ENCODE measurements around the gene CHD9.

The CHD9 gene

DNA sequence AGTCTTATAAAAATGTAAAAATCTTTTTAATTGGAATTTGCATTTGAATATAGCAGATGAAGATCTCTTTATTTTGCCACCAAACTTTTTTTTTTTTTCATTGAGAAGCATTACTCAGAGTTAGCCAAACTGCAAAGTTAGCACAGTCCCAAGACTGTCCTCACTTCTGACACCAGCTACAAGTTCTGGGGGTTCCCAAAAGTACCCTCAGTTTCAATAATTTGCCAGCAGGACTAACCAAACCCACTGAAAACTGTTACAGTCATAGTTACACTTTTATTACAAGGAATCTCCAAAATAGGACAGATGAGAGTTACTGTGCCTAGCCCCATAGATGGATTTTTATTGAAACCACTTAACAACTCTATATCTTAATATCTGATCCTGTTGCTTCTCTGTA is 144.1 kb downstream of the CHD9 start:
- DNase-seq (ENCODE audit: low read depth), result no peak

GRCh38 chr16:53201900-53202299 is 147.1 kb downstream of the CHD9 start:
- no peak for DNase-seq (ENCODE audit: low read depth)

DNA sequence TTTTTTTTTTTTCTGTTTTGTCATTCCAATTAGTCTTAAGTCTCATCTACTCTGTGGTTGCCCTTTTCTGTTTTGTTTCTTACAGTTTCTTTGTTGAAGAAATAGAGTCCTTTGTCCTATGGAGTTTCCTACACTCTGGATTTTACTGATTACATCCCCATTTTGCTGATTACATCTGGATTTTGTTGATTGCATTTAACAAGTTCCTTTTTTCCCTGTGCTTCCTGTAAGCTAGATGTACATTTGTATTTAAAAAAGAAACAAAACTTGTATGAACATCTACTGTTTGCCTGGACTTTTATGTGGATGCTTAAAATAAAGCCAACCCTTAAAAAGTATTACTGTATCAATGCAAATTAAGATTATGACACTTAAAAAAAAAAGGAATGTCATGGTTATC is 147.6 kb downstream of the CHD9 start:
- no peak for DNase-seq (ENCODE audit: low read depth)

DNA sequence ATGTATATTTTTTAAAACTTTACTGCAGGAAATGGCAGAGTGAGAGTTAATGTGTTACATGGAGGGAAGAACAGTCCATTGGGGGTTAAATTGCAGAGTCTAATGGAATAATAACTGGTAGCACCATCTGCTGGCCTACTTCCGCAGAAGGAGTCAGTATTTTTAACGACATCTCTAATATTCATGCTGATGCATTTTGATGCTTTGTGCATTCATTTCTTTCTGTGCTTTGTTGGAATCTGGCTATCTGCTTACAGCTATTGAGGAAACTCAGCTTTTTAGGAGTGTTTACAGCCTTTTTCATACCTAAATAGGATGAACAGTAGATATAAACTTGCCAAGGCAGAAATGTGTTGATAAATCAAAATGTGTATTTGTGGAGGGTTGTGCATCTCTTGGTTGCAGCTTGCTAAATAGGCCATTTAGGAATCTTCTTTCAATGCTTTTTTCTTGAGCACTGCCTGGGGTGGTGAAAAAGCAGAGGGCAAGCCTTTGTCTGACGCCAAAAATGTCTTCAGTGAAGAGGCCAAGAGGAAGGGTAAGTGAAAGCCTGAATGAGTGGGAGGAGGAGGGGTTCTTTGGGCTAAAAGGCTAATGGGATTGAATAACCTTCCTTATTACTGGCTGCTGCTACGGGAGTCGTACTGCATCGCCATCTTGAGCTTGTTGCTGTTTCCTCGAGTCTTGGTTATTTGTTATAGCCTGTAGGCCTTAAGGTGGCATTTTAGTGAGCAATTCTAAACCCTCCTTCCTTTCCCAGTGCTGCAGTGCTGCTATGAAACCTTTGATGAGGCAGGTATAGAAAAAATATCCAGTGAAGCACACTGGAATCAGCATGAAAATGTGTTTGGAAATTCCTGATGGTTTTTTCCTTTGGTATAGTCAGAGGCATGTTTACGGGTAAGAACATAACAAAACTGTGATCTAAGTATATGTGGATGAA is 153.3 kb downstream of the CHD9 start:
- no peak for DNase-seq (ENCODE audit: low read depth)

- DNase-seq (ENCODE audit: low read depth), result no peak
These were observed 154.6 kb downstream of the CHD9 start for GRCh38 chr16:53209429-53209828.

DNA sequence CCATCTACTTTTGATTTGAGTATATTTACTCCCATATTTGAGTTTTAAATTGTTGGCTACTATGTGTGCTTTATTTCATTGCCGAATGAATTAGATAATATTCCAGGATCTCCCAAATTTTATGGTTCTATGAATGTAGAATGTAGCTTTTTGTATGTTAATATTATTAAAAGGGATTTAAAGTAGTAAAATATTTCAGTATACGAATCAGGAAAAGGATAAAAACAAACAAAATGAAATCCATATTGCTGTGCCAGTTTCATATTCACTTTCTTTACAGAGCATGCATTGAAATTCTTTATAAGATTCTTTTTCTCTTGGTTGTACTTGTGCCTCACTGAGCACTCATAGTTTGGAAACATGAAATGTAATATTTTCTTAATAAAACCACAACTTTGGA is 155.1 kb downstream of the CHD9 start:
- no peak for DNase-seq (ENCODE audit: low read depth)

DNA sequence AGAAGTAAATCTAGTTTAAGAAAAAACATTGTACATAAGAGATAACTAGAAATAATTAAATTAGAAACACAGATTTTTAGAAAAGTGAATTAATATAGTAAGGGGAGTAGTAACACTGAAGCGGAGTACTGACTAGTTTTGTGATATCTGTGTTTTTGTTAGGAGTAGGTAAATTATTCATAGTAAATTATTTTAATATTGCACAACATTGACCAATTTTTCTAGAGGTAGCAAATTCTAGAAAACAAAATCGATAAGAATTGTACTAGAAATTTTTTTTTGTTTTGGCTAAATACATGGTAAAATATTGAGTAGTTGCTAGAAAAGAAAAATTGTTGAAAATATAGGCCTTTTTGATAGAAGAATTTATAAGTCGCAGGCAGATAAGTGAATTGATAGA is 156.5 kb downstream of the CHD9 start:
- no peak for DNase-seq (ENCODE audit: low read depth)

GRCh38 chr16:53212893-53213223 is 158.1 kb downstream of the CHD9 start:
- DNase-seq (ENCODE audit: low read depth), result no peak

- no peak for DNase-seq (ENCODE audit: low read depth)
These were observed 158.8 kb downstream of the CHD9 start for GRCh38 chr16:53213542-53213941.

GRCh38 chr16:53216798-53217197 is 162.0 kb downstream of the CHD9 start:
- no peak for DNase-seq (ENCODE audit: low read depth)

- DNase-seq (ENCODE audit: low read depth), result no peak
These were observed 164.6 kb downstream of the CHD9 start for GRCh38 chr16:53219371-53219770.

DNA sequence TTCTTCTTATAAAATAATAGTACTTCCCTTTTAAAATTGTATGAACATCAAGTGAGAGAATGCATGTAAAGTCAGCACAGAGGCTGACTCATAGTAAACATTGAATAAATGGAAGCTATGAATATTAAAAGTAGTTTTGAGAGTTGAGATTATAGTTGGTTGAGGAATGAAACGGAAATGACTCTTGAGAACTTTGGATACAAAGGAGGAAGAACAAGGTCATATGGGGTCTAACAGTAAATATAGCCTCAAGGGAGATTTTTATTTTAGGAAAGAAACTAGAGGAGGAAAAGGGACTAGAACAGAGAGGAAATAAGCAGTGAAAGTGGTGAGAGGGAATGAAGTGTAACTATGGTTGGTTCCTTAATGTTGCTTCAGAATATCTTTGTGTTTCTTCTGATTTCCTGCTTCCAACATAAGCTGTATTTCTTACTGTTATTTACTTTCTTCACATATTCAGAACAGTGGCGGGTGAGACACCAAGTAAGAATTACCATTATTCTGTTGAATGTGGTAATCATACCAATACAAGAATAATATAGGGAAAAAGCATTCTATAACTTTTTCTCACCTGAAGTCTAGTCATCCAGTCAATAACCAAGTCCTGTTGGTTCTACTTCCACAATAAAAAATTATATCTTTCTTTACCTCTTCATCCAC is 165.1 kb downstream of the CHD9 start:
- no peak for DNase-seq (ENCODE audit: low read depth)

GRCh38 chr16:53220585-53220984 is 165.8 kb downstream of the CHD9 start:
- no peak for DNase-seq (ENCODE audit: low read depth)

DNA sequence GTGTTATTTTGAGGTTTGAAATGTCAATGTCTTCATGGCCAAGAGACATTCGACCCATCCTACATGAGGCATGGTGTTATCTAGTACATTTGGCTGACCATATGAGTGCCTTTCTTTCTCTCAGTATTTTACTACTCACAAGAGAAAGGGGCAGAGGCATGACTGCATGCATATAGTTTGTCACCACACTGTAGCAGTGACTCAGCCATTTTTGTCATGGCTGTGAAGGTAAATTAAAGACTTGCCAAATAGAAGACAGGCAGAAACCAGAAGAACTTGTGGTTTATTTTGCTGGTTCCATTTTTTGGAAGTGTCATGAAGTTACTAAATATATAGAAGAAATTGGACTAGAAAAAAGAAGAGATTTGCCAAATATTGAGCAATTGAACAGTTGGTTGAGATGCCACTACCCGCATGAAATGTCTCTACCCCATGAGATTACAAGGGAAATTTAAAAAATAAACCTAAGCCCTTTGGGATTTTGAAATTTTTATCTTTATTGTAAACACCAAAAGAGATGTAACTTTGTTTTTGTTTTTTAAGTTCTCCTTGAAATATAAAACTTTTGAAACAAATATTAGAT is 170.3 kb downstream of the CHD9 start:
- no peak for DNase-seq (ENCODE audit: low read depth)

DNA sequence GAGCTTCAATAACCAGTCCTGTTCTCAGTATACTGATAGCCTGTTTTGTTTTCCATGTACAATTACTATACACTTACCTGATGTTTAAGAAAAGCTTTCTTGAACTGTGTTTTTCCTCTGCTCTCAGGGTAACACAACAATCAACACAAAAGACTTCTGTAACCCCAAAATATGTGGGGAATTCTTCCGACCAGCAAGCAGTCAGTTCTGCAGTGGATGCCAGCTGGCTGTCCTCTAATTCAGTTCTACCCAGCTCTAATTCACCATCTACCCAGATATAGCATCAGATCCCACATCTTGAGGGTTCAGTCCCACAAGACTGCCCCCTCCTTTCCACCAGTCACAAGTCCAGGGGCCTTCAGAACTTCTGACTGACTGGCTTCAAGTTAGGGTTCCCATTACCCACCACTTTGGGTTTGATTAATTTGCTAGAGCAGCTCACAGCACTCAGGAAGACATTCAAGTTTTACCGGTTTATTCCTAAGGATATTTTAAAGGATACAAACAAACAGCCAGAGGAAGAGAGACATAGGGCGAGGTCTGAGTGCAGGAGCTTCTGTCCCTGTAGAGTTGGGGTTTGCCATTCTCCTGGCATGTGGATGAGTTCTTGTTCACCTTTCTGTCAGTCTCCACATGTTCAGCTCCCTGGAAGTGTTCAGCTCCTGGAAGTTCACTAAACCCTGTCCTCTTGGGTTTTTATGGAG is 178.2 kb downstream of the CHD9 start:
- DNase-seq (ENCODE audit: low read depth), result no peak

GRCh38 chr16:53234836-53235235 is 180.0 kb downstream of the CHD9 start:
- DNase-seq (ENCODE audit: low read depth), result no peak

GRCh38 chr16:53235851-53236250 is 181.1 kb downstream of the CHD9 start:
- no peak for DNase-seq (ENCODE audit: low read depth)

- DNase-seq (ENCODE audit: low read depth), result no peak
These were observed 194.5 kb downstream of the CHD9 start for GRCh38 chr16:53249331-53249730.

- no peak for DNase-seq (ENCODE audit: low read depth)
These were observed 202.2 kb downstream of the CHD9 start for GRCh38 chr16:53257001-53257400.

- no peak for DNase-seq (ENCODE audit: low read depth)
These were observed 204.0 kb downstream of the CHD9 start for GRCh38 chr16:53258809-53259208.

- no peak for DNase-seq (ENCODE audit: low read depth)
These were observed 206.5 kb downstream of the CHD9 start for GRCh38 chr16:53261276-53261675.

GRCh38 chr16:53262645-53263044 is 207.9 kb downstream of the CHD9 start:
- DNase-seq (ENCODE audit: low read depth), result no peak

DNA sequence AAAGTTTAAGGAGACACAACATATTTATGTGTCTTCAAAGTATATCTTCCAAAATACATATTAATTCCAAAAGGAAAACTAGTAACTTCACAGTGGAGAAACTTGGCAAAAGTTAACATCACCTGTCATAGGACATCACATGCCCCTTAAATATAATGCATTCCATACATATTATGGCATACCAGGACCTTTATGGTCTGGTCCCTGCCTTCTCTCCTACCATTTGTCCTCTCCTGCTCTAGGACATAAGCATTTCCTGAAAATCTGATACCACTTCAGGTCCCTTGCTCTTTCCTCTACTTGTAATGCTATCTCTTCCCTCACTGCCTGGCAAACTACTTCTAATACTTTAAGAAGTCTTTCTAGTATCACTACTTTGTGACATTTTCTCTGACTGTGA is 211.4 kb downstream of the CHD9 start:
- DNase-seq (ENCODE audit: low read depth), result no peak
